AG09309 (cell line): Measurements from ENCODE around the gene MS4A13.

Experiments
- DNase-seq: peaks from one replicate; pipeline ENCODE4 v3.0.0-alpha.2; 2010; ENCODE audit warnings: low read depth
- H3K4me3 ChIP-seq: 2 replicates; pipeline ENCODE4 v1.5.1; 2011; ENCODE audit warnings: mild to moderate bottlenecking, low read depth, low read length, moderate library complexity; ENCODE audit not compliant: control insufficient read depth
- CTCF ChIP-seq: IDR thresholded peaks from 2 replicates; pipeline ENCODE4 v1.5.1; 2011; ENCODE audit warnings: mild to moderate bottlenecking, low read depth, low read length, inconsistent platforms; ENCODE audit not compliant: insufficient read depth, control insufficient read depth; ENCODE audit errors: missing control alignments

The MS4A13 gene

GRCh38 chr11:60515144-60515855 is at the start of gene MS4A13:
Gene MS4A13, plus strand, starts transcription at chr11:60515392. Its CDS starts 2,692 bp downstream, at chr11:60518084.
- no peak for DNase-seq
- H3K4me3 ChIP-seq = no peak within 1 kb of the TSS
- TF ChIP-seq CTCF = no peak

GRCh38 chr11:60468829-60469228 is 46.4 kb upstream of the MS4A13 start:
- H3K4me3 ChIP-seq = no peak overlapping the region
- no peak for DNase-seq
- TF ChIP-seq CTCF = no peak

GRCh38 chr11:60469723-60470122 is 45.5 kb upstream of the MS4A13 start:
- TF ChIP-seq CTCF = no peak
- H3K4me3 ChIP-seq = no peak overlapping the region
- no peak for DNase-seq

GRCh38 chr11:60477035-60477445 is 38.2 kb upstream of the MS4A13 start:
- no peak overlapping the region for H3K4me3 ChIP-seq
- no peak for DNase-seq
- TF ChIP-seq CTCF = no peak

GRCh38 chr11:60482361-60482760 is 32.8 kb upstream of the MS4A13 start:
- H3K4me3 ChIP-seq = no peak overlapping the region
- TF ChIP-seq CTCF = no peak
- no peak for DNase-seq

- DNase-seq = no peak
- TF ChIP-seq CTCF = no peak
- H3K4me3 ChIP-seq = no peak overlapping the region
Measured at GRCh38 chr11:60485987-60486386, 29.2 kb upstream of the MS4A13 start.
